ENCODE results near the gene LTBP1. TPM values are rescaled to one million over a fixed set of nuclear protein-coding genes. Genes with fewer than 3 reads are reported as not detected.

Gene LTBP1
- total and polyA plus RNA-seq, 2 of the 13 experiments (the other 11 are each of a cell fraction or from before 2014, with no cell fraction given) = 0.12 to 0.22 TPM

DNA sequence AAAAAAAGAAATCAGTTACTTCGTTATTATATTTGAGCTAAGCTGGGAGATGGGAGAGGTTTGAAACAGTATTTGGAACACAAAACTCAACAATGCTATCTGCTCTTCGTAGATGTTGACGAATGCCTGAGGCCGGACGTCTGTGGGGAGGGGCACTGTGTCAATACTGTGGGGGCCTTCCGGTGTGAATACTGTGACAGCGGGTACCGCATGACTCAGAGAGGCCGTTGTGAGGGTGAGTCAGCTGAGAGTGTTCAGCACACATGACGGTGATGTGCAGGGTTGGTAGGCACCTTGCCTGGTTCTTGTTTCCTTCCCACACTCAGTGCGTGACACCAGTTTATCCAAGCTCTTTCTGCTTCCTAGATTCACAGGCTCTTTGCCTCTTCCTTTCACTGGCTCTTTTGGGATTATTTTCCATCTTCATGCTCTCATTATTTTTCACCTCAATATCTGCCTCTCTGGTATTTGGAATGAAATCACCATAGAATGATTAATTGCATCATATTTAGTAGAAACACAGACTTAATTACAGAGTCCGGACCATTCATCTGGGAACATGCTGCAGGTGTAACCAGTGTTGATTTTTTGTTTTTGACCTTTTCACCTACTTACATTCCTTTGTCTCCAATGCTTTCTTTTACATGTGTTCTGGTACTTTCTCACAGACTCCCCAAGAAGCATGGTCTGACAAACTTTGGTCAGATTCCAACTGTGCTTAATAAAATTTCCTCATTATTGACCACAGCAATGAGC is 329.1 kb downstream of the LTBP1 start:
- peak overlapping the region; percentile 37 for H2AFZ ChIP-seq (ENCODE audit: low read length)
- H3K4me2 ChIP-seq (ENCODE audit: low read depth, low read length) = peak overlapping the region; percentile 39; the same call in 1 of the 2 replicates
- no peaks in the 10 kb centered on the region for H3K79me2 ChIP-seq (ENCODE audit: insufficient read depth, low read length)
- no peaks in the 10 kb centered on the region for H3K9me3 ChIP-seq (ENCODE audit: low read length)
- H3K4me3 ChIP-seq (replicated peaks in 1 of 3; ENCODE audit: insufficient read depth in 1 of 3, low read depth in 2 of 3, low read length in 3 of 3) = no peak overlapping the region
- BruUV-seq (replicated peaks) = no TSS peak
- ChIA-PET CTCF (ENCODE audit: low intra/inter-chr PET ratio, low total read pairs) (no interaction called here), POLR2A (no interaction called here)
- H3K27ac ChIP-seq (ENCODE audit: extremely low read length, insufficient read depth, low read length) = no peak overlapping the region
- in situ Hi-C loops (cut with HindIII; ENCODE audit: extremely low pct_ligation_motif_present, low pct_unique_long_range_greater_than_20kb) = no loop called here
- FAIRE-seq = no peak
- H3K36me3 ChIP-seq (replicated peaks in 1 of 2; ENCODE audit: control insufficient read depth in 1 of 2, insufficient read depth in 2 of 2, low read length in 2 of 2) = no peaks in the 10 kb centered on the region
- peak; percentile 95 for ATAC-seq
- DNase-seq (ENCODE audit: low spot score) = peak; percentile 78
- H3K4me1 ChIP-seq (ENCODE audit: insufficient read depth, low read length) = peaks cover 12% of the 10 kb centered on the region
- H4K20me1 ChIP-seq (ENCODE audit: insufficient read depth, low read length) = no peaks in the 10 kb centered on the region
- intact Hi-C loops (cut with micrococcal nuclease; ENCODE audit: unreplicated experiment) = no loop called here
- 5% methylated on average over 11 of the region's 12 CpGs for WGBS (ENCODE audit: low lambda C conversion rate)
- H3K9ac ChIP-seq (ENCODE audit: insufficient read depth, low read depth, low read length) = no peak overlapping the region
- H3K27me3 ChIP-seq (ENCODE audit: control insufficient read depth in 1 of 2, insufficient read depth in 2 of 2, low read length in 2 of 2) = 0 out of 5 replicates have a peak, but pooled peaks cover 0 to 5% of the 10 kb centered on the region in 2 experiments
- TF ChIP-seq ZNF160 (CRISPR knock-in tag; IDR thresholded peaks at IDR 0.05) = no peak
- TF ChIP-seq ZNF709 (CRISPR knock-in tag; IDR thresholded peaks at IDR 0.05) = no peak
- TF ChIP-seq RFXAP (CRISPR knock-in tag; IDR thresholded peaks at IDR 0.05; ENCODE audit: borderline replicate concordance) = no peak
- TF ChIP-seq FOXM1 (CRISPR knock-in tag; IDR thresholded peaks at IDR 0.05) = no peak
- TF ChIP-seq, protein P1, sequence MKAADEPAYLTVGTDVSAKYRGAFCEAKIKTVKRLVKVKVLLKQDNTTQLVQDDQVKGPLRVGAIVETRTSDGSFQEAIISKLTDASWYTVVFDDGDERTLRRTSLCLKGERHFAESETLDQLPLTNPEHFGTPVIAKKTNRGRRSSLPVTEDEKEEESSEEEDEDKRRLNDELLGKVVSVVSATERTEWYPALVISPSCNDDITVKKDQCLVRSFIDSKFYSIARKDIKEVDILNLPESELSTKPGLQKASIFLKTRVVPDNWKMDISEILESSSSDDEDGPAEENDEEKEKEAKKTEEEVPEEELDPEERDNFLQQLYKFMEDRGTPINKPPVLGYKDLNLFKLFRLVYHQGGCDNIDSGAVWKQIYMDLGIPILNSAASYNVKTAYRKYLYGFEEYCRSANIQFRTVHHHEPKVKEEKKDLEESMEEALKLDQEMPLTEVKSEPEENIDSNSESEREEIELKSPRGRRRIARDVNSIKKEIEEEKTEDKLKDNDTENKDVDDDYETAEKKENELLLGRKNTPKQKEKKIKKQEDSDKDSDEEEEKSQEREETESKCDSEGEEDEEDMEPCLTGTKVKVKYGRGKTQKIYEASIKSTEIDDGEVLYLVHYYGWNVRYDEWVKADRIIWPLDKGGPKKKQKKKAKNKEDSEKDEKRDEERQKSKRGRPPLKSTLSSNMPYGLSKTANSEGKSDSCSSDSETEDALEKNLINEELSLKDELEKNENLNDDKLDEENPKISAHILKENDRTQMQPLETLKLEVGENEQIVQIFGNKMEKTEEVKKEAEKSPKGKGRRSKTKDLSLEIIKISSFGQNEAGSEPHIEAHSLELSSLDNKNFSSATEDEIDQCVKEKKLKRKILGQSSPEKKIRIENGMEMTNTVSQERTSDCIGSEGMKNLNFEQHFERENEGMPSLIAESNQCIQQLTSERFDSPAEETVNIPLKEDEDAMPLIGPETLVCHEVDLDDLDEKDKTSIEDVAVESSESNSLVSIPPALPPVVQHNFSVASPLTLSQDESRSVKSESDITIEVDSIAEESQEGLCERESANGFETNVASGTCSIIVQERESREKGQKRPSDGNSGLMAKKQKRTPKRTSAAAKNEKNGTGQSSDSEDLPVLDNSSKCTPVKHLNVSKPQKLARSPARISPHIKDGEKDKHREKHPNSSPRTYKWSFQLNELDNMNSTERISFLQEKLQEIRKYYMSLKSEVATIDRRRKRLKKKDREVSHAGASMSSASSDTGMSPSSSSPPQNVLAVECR (CRISPR knock-in tag; IDR thresholded peaks at IDR 0.05; ENCODE audit: borderline replicate concordance) = no peak
- TF ChIP-seq, protein P2, sequence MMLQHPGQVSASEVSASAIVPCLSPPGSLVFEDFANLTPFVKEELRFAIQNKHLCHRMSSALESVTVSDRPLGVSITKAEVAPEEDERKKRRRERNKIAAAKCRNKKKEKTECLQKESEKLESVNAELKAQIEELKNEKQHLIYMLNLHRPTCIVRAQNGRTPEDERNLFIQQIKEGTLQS (CRISPR knock-in tag; IDR thresholded peaks at IDR 0.05) = peak; percentile 76
- TF ChIP-seq ARNT2 (CRISPR knock-in tag; IDR thresholded peaks at IDR 0.05; ENCODE audit: low read depth) = no peak
- no peak for TF ChIP-seq ZNF83 (CRISPR knock-in tag; IDR thresholded peaks at IDR 0.05; ENCODE audit: borderline replicate concordance)
- TF ChIP-seq, protein P3, sequence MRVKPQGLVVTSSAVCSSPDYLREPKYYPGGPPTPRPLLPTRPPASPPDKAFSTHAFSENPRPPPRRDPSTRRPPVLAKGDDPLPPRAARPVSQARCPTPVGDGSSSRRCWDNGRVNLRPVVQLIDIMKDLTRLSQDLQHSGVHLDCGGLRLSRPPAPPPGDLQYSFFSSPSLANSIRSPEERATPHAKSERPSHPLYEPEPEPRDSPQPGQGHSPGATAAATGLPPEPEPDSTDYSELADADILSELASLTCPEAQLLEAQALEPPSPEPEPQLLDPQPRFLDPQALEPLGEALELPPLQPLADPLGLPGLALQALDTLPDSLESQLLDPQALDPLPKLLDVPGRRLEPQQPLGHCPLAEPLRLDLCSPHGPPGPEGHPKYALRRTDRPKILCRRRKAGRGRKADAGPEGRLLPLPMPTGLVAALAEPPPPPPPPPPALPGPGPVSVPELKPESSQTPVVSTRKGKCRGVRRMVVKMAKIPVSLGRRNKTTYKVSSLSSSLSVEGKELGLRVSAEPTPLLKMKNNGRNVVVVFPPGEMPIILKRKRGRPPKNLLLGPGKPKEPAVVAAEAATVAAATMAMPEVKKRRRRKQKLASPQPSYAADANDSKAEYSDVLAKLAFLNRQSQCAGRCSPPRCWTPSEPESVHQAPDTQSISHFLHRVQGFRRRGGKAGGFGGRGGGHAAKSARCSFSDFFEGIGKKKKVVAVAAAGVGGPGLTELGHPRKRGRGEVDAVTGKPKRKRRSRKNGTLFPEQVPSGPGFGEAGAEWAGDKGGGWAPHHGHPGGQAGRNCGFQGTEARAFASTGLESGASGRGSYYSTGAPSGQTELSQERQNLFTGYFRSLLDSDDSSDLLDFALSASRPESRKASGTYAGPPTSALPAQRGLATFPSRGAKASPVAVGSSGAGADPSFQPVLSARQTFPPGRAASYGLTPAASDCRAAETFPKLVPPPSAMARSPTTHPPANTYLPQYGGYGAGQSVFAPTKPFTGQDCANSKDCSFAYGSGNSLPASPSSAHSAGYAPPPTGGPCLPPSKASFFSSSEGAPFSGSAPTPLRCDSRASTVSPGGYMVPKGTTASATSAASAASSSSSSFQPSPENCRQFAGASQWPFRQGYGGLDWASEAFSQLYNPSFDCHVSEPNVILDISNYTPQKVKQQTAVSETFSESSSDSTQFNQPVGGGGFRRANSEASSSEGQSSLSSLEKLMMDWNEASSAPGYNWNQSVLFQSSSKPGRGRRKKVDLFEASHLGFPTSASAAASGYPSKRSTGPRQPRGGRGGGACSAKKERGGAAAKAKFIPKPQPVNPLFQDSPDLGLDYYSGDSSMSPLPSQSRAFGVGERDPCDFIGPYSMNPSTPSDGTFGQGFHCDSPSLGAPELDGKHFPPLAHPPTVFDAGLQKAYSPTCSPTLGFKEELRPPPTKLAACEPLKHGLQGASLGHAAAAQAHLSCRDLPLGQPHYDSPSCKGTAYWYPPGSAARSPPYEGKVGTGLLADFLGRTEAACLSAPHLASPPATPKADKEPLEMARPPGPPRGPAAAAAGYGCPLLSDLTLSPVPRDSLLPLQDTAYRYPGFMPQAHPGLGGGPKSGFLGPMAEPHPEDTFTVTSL (CRISPR knock-in tag; IDR thresholded peaks at IDR 0.05; ENCODE audit: borderline replicate concordance) = peak; percentile 67; the same call in 1 of the 2 replicates
- TF ChIP-seq ZNF589 (CRISPR knock-in tag; conservative IDR thresholded peaks at IDR 0.05) = 0 out of 2 replicates have a peak, but pooled peaks have one; percentile 29
- 0 out of 2 replicates have a peak, but pooled peaks have one; percentile 35 for TF ChIP-seq MAZ (IDR thresholded peaks at IDR 0.05; ENCODE audit: borderline replicate concordance, low read depth, low read length)
- TF ChIP-seq MAZ (CRISPR knock-in tag; IDR thresholded peaks at IDR 0.05; ENCODE audit: low read depth) = no peak

Measured in HepG2 (cell line).